DOHH2 (cell line): ENCODE data around the gene PPP1R15B.

Experiments
- H3F3A ChIP-seq: fragments of 200-600 bp; sonication (generic), shearing (Covaris generic); 2 replicates; pipeline ENCODE4 v1.6.0; 2016; ENCODE audit warnings: antibody characterized with exemption, mild to moderate bottlenecking; ENCODE audit not compliant: control insufficient read depth, insufficient read depth
- H3K27ac ChIP-seq: fragments of 200-600 bp; sonication (generic); 2 replicates; pipeline ENCODE4 v1.5.1; 2014; ENCODE audit warnings: low read depth, mild to moderate bottlenecking, low read length, moderate library complexity
- H3K27me3 ChIP-seq: fragments of 200-600 bp; sonication (generic); 2 replicates; pipeline ENCODE4 v1.6.1; 2014; ENCODE audit warnings: mild to moderate bottlenecking, low read length, mixed read lengths; ENCODE audit not compliant: control insufficient read depth
- H3K36me3 ChIP-seq: fragments of 200-600 bp; sonication (generic); 2 replicates; pipeline ENCODE4 v1.6.1; 2014; ENCODE audit warnings: mild to moderate bottlenecking, low read length, moderate library complexity, mixed read lengths; ENCODE audit not compliant: control insufficient read depth
- H3K4me1 ChIP-seq: fragments of 200-600 bp; sonication (generic); 2 replicates; pipeline ENCODE4 v1.6.1; 2014; ENCODE audit warnings: mild to moderate bottlenecking, low read length, mixed read lengths; ENCODE audit not compliant: control insufficient read depth
- H3K4me2 ChIP-seq: fragments of 200-600 bp; sonication (generic); 2 replicates; pipeline ENCODE4 v1.6.0; 2014; ENCODE audit warnings: mild to moderate bottlenecking, low read length, moderate library complexity
- H3K4me3 ChIP-seq: fragments of 200-600 bp; sonication (generic); 2 replicates; pipeline ENCODE4 v1.5.1; 2014; ENCODE audit warnings: mild to moderate bottlenecking, low read length, mixed read lengths
- H3K79me2 ChIP-seq: fragments of 200-600 bp; sonication (generic); 2 replicates; pipeline ENCODE4 v1.6.1; 2014; ENCODE audit warnings: mild to moderate bottlenecking, low read length, mixed read lengths; ENCODE audit not compliant: control insufficient read depth
- H3K9me2 ChIP-seq: fragments of 200-600 bp; sonication (generic); replicated peaks from 2 replicates; pipeline ENCODE4 v1.6.1; 2014; ENCODE audit warnings: mild to moderate bottlenecking, low read length, mixed read lengths; ENCODE audit not compliant: control insufficient read depth
- H3K9me3 ChIP-seq: fragments of 200-600 bp; sonication (generic); 2 replicates; pipeline ENCODE4 v1.6.1; 2014; ENCODE audit warnings: antibody characterized with exemption, low read length, mixed read lengths; ENCODE audit not compliant: control insufficient read depth, insufficient read depth
- H4K20me1 ChIP-seq: fragments of 200-600 bp; sonication (generic); 2 replicates; pipeline ENCODE4 v1.6.0; 2014; ENCODE audit warnings: low read depth, mild to moderate bottlenecking, antibody characterized with exemption, low read length, moderate library complexity; ENCODE audit not compliant: control insufficient read depth, insufficient read depth
- CTCF ChIP-seq: fragments of 200-600 bp; sonication (generic); IDR thresholded peaks from one replicate; pipeline ENCODE4 v1.5.1; 2014; ENCODE audit warnings: antibody characterized with exemption, mild to moderate bottlenecking, low read depth, low read length; ENCODE audit not compliant: poor library complexity, severe bottlenecking
- EZH2phosphoT487 ChIP-seq: fragments of 200-600 bp; sonication (generic); IDR thresholded peaks from 2 replicates; pipeline ENCODE4 v1.6.1; 2017; ENCODE audit warnings: borderline replicate concordance, mild to moderate bottlenecking, antibody characterized with exemption, low read length, moderate library complexity, mixed read lengths

PPP1R15B gene

GRCh38 chr1:204441558-204441957, 29.9 kb upstream of the PPP1R15B start:
- Histone ChIP-seq H3K4me3 (no peak overlapping the region), H3K4me2 (no peak overlapping the region), H3K36me3 (peaks cover 5% of the 10 kb centered on the region; the same call in 1 of the 2 replicates), H4K20me1 (no peaks in the 10 kb centered on the region), H3K79me2 (no peaks in the 10 kb centered on the region), H3F3A (no peaks in the 10 kb centered on the region), H3K27me3 (no peaks in the 10 kb centered on the region), H3K9me3 (no peaks in the 10 kb centered on the region), H3K9me2 (no peaks in the 10 kb centered on the region), H3K27ac (no peak overlapping the region), H3K4me1 (peaks cover 10% of the 10 kb centered on the region)
- no peak for TF ChIP-seq EZH2phosphoT487
- no peak for TF ChIP-seq CTCF

GRCh38 chr1:204439621-204440375, 28.2 kb upstream of the PPP1R15B start:
- Histone ChIP-seq H3K79me2 (no peaks in the 10 kb centered on the region), H4K20me1 (no peaks in the 10 kb centered on the region), H3K27ac (no peak overlapping the region), H3K9me2 (no peaks in the 10 kb centered on the region), H3K4me3 (no peak overlapping the region), H3K36me3 (peaks cover 5% of the 10 kb centered on the region; the same call in 1 of the 2 replicates), H3K4me1 (no peaks in the 10 kb centered on the region), H3K9me3 (no peaks in the 10 kb centered on the region), H3K4me2 (no peak overlapping the region), H3F3A (no peaks in the 10 kb centered on the region), H3K27me3 (no peaks in the 10 kb centered on the region)
- TF ChIP-seq EZH2phosphoT487 = no peak
- no peak for TF ChIP-seq CTCF

DNA sequence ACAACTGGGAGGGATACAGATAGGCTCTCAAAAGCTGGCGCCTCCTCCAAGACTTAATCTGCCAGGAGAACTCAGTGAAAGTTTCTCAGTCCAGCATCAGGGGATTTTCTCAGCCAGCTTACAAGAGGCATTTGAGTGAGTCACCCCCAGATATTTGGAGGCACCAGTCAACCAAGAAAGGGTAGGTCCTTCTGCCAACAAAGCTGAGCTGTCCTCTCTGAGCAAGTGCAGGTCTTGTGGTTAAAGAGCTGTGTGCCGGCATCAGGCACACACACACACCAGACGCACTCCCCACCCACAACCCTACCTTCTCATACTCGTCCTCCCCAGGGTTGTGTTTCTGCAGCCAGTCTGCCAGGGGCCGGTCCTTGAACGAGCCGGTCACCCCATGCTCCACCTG, 27.0 kb upstream of the PPP1R15B start:
- Histone ChIP-seq H3K27me3 (no peaks in the 10 kb centered on the region), H3K36me3 (peaks cover 5% of the 10 kb centered on the region; the same call in 1 of the 2 replicates), H3K9me2 (no peaks in the 10 kb centered on the region), H4K20me1 (no peaks in the 10 kb centered on the region), H3K4me2 (no peak overlapping the region), H3K4me3 (no peak overlapping the region), H3K9me3 (no peaks in the 10 kb centered on the region), H3K79me2 (no peaks in the 10 kb centered on the region), H3F3A (no peaks in the 10 kb centered on the region), H3K27ac (no peak overlapping the region), H3K4me1 (no peaks in the 10 kb centered on the region)
- no peak for TF ChIP-seq CTCF
- no peak for TF ChIP-seq EZH2phosphoT487
